Measurements from ENCODE around the gene INPP4A. TPM values are rescaled to one million over a fixed set of nuclear protein-coding genes. Genes with fewer than 3 reads are reported as not detected.

INPP4A gene
- total and polyA plus RNA-seq, 10 of the 15 experiments (the other 5 are each of a cell fraction or from before 2014, with no cell fraction given), result 4.7 to 62.3 (median 36.9) TPM

DNA sequence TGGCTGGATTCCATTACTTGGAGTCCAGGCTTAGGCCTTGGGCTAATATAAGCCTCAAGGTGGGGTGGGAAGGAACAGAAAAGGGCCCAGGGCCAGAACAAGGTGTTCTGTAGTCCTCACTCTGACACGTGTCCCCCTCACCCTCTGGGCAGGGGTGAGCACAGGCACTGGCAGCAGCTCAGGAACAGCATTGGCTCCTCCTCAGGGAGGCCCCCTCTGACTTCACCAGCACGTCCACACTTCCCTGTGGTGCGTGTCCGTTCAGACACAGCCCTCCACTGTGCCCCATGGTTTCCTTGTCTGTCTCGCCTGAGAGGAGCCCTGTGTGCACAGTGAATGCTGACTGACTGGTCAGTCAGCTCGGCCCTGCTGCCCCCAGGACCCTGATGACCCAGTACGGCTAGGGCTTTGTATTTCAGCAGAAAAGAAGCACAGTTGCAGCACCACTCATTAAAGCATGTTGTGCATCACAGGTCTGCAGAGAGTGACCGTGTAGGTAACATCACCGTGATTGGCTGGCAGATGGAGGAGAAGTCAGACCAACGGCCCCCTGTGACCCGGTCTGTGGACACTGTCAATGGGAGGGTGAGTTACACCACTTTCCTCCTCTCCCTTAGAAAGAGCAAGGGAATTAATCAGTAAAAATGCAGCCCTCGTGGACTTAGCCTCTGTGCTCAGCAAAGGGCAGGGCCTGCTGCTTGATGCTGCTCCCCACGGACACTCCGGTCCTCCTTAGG lies 92.9 kb downstream of the INPP4A start:
- Histone ChIP-seq H4K20me1 (ENCODE audit: control insufficient read depth, insufficient read depth) (0 out of 2 replicates have a peak, but pooled peaks cover 2% of the 10 kb centered on the region), H3K4me2 (ENCODE audit: control insufficient read depth, insufficient read depth) (no peak overlapping the region), H2AFZ (ENCODE audit: control insufficient read depth, low read depth, low read length) (no peak overlapping the region), H3K27ac (ENCODE audit: control insufficient read depth, insufficient read depth) (no peak overlapping the region), H3K4me3 (no peak overlapping the region), H3K9me3 (replicated peaks; ENCODE audit: control insufficient read depth, insufficient read depth, low read length) (no peaks in the 10 kb centered on the region), H3K4me1 (ENCODE audit: control insufficient read depth, insufficient read depth, low read length) (peaks cover 7% of the 10 kb centered on the region), H3K36me3 (ENCODE audit: control insufficient read depth in 2 of 2, insufficient read depth in 2 of 2, low read length in 1 of 2) (peaks cover 28 to 41% of the 10 kb centered on the region in 2 experiments), H3K9ac (ENCODE audit: control insufficient read depth, insufficient read depth, low read length) (no peak overlapping the region), H3K27me3 (replicated peaks in 1 of 2; ENCODE audit: control insufficient read depth in 2 of 2, insufficient read depth in 2 of 2, low read length in 1 of 2) (no peaks in the 10 kb centered on the region), H3K79me2 (ENCODE audit: control insufficient read depth, insufficient read depth, low read length) (no peaks in the 10 kb centered on the region)
- ATAC-seq (no peak), DNase-seq (ENCODE audit: low read depth, low spot score) (no peak), FAIRE-seq (no peak)
- intact Hi-C loops (cut with micrococcal nuclease; ENCODE audit: unreplicated experiment), result no loop called here
- ChIA-PET POLR2A (interaction anchor here (0.6 kb wide), 1 partner anchor 34 kb away, joined by 3 read pairs; no protein-coding TSS in a partner anchor), CTCF (no interaction called here), RAD21 (ENCODE audit: unreplicated experiment) (no interaction called here), SMC1A (ENCODE audit: uncharacterized antibody, unreplicated experiment) (interaction anchor here (0.6 to 1.2 kb wide), 2 partner anchors 10 to 109 kb away, joined by 3 read pairs; no protein-coding TSS in a partner anchor)
- BruUV-seq (replicated peaks), result no TSS peak
- WGBS (ENCODE audit: insufficient coverage, insufficient replicate concordance, low lambda C conversion rate, missing lambda C conversion rate), result 96% methylated on average over 14 of the region's 14 CpGs
- in situ Hi-C loops (cut with MboI), result no loop called here
- no peak for TF ChIP-seq RAD51 (IDR thresholded peaks at IDR 0.05)
- TF ChIP-seq PRDM15 (CRISPR knock-in tag; IDR thresholded peaks at IDR 0.05), result no peak
- TF ChIP-seq MYC (IDR thresholded peaks at IDR 0.05; ENCODE audit: insufficient read depth, insufficient read length, insufficient replicate concordance, low read length, severe bottlenecking), result no peak
- TF ChIP-seq KDM1A (IDR thresholded peaks at IDR 0.05; ENCODE audit: borderline replicate concordance), result no peak
- TF ChIP-seq KAT2A (conservative IDR thresholded peaks at IDR 0.05; ENCODE audit: control insufficient read depth, low read depth, low read length), result no peak
- no peak for TF ChIP-seq SP1 (IDR thresholded peaks at IDR 0.05; ENCODE audit: low read depth, low read length)

Measured in GM12878 (cell line).